NCI-H526 (cell line): ENCODE results near the gene RUVBL1.

ENCODE experiments used
- DNase-seq, 2 experiments: peaks; one replicate each; lab custom pipeline; 2025; lab: John Stamatoyannopoulos, UW

The RUVBL1 gene

DNA sequence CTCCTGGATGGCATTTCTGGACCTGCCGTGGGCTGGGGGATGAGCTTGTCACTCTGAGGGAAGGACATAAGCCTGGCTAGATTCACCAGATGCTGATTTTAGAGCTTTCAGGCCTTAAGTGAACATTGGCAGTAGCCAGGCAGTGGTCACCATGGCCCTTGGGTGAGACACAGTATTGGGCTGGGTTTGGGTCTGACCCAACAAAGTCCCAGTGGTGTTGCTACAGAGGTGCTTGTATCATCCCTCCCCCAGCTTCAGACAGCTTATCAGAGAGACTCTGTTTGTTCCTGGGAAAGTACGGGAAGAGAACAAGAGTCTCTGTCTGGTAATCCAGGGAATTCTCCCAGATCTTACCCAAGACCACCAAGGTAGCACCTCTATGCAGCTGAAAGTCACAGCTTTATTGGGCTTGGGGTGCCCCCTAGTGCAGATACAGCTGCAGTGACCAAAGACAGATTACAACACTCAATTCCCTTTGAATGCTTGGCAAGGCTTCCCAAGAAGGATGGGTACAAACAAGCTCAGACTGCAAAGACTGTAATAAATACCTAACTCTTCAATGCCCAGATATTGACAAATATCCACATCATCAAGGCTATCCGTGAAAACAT, 9.8 kb upstream of the RUVBL1 start:
- DNase-seq = peak; percentile 35 to 72

DNA sequence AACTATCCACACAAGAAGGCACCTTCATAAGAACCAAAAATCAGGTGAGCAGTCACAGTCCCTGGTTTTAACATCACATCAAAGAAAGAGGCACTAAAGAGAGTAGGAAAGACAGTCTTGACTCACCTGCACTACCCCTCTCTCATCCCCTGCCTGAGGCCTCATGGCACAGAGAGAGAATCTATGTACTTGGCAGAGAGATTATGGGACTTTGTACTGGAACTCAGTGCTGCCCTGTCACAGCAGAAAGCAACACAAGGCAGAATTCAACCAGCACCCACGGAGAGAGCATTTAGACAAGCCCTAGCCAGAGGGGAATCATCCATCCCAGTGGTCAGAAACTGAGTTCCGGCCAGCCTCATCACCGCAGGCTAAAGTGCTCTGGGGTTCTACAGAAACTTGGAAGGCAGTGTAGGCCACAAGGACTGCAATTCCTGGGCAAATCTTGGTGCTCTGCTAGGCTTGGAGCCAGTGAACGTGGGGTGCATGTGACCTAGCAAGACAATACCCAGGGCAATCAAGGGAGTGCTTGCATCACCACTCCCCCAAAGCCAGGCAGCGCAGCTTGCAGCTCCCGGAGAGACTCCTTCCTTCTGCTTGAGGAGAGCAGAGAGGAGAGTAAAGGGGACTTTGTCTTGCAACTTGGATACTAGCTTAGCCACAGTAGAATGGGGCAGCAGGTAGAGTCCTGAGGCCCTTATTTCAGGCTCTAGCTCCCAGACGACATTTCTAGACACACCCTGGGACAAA, 8.5 kb upstream of the RUVBL1 start:
- no peak for DNase-seq

- no peak for DNase-seq
Observed at GRCh38 chr3:128128251-128128650, 4.6 kb upstream of the RUVBL1 start.

DNA sequence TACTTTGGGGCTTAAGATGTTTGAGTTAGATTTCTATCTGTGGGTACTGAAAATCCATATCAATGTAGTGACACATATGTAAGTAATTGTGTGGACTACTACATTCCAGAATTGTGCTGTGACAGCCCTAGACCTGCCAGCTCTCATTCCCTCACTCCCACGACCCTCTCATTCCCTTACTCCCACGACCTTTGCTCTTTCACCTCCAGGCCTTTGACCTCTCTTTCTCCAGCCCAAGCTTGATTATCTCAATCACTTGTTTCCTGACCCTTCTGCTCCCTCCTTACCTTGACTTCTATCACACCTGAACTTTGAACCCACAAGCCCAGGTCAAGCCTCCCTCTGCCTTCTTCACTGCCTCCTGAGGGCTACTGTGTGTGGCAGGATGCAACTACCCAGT, 3.6 kb upstream of the RUVBL1 start:
- no peak for DNase-seq

GRCh38 chr3:128123156-128123537, 465 bp downstream of the RUVBL1 start:
- DNase-seq = peak in 1 of 2 experiments; percentile 46

DNA sequence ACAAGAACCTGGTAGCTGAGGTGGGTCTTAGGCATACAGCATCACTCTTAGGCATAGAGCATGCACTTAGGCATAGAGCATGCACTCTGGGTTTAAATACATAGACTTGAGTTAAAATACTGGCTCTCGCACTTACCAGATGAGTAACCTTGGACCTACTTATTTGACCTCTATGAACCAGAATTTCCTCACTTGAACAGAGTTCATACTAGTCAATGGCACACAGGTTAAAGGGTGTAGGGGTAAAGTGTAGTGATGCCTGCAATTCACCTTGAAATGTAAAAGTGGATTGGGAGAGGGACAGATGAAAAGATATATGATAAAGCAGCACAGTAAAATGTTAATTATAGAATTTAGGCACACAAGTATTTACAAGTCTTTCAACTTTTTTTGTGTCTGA, 1.6 kb downstream of the RUVBL1 start:
- no peak for DNase-seq

DNA sequence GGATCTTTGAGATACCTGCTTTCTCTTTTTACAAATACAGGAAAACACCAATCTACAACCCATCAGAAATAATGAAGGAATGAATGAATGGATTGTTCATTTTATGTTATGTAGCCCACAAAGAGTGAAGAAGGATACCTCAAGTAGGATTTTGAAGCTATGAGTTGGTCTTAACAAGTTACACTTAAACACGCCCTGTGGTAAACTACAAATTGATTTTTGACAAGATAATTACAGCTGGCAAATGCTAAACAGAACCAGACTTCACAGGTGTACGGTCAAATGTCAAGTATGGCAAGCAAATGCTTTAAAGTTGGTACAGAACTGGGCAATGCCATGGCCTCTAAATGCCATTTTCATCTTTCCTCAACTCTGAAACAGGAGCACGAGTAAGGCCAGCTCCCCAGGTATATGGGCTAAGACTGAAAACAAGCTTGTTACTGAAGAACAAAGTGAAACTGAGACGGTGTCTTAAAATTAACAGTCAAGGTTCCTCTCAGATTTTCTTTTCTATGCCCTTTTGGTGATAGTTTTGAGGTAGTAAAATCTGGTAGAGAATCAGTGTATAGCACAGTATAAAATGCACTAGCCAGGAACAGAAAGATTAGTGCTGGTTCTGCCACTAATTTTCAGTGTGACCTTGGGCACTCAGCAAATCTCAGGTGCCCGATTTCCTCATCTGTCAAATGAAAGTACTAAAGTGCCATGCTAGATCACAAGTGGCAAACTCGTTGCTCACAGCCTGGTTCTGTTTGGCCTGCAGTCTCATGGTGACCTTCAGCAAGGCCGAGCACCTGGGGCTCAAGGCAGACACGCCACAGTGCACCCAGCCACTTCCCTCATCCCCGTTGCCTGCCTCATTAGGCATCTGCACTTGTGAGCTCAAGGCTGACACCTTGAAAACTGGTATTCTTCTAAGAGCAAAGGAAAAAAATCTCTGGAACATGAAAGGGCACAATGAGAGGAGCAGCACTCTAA, 9.5 kb downstream of the RUVBL1 start:
- no peak for DNase-seq

GRCh38 chr3:128112357-128112968, 11.1 kb downstream of the RUVBL1 start:
- no peak for DNase-seq

DNA sequence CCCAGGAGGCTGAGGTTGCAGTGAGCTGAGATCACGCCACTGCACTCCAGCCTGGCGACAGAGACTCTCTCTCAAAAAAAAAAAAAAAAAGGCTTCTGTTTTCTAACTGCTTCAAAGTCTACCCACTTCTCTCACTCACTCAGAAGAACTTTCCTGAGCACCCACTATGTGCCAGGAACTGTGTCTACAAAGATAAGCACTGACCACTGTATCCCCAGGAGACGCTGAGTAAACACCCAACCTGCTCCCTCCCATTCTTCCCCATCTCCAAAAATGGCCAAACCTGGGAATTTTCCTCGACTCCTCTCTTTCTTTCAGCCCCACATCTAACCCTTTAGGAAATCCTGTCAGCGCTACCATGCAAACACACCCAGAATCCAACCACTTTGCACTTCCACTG, 12.5 kb downstream of the RUVBL1 start:
- DNase-seq = no peak

GRCh38 chr3:128107834-128108233, 15.8 kb downstream of the RUVBL1 start:
- no peak for DNase-seq

DNA sequence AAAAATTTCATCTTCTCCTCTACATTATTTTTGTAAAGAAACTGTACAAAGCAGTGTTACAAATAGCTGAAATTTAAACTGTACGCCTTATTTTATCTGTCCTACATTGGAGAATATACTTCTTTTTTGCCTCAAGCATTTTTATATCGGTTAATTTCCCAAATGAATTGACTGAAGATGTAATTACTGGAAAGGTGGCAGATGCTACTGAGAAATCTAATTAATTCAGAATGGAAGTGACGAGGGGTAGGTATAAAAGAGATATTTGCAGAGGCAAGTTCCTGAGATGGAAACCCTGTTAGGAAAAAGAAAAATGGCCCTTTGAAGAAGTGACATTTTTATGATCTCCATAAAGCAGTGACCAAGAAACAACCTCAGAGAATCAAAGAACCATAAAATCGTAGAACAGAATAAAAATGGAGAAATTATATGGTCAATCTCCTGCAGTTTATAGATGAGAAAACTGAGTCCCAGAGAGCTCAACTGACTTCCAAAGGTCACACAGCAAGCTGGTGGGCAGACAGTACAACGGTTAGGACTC, 20.4 kb downstream of the RUVBL1 start:
- DNase-seq = no peak

DNA sequence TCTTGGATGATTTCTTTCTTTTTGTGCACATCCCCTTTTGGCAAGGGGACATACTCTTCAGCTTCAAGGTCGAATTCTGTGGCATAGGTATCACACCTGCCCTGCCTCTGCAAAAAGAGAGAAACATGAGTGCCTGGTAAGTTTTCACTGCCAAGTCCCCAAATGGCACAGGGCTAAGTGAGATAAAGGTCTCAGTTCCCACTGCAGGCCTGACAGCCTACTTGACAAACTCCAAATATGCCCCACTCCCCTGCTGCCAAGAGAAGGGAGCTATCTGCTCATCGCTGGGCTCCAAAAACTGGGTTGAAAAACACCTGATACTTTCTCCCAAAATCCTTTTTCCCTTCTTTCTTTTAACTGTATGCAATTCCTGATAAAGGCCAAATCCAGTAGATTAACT, 23.0 kb downstream of the RUVBL1 start:
- no peak for DNase-seq

- DNase-seq = no peak
Observed at GRCh38 chr3:128100161-128100560, 23.5 kb downstream of the RUVBL1 start.

GRCh38 chr3:128098234-128098633, 25.4 kb downstream of the RUVBL1 start:
- DNase-seq = no peak

GRCh38 chr3:128095222-128095703, 28.3 kb downstream of the RUVBL1 start:
- peak; percentile 54 to 91 for DNase-seq

DNA sequence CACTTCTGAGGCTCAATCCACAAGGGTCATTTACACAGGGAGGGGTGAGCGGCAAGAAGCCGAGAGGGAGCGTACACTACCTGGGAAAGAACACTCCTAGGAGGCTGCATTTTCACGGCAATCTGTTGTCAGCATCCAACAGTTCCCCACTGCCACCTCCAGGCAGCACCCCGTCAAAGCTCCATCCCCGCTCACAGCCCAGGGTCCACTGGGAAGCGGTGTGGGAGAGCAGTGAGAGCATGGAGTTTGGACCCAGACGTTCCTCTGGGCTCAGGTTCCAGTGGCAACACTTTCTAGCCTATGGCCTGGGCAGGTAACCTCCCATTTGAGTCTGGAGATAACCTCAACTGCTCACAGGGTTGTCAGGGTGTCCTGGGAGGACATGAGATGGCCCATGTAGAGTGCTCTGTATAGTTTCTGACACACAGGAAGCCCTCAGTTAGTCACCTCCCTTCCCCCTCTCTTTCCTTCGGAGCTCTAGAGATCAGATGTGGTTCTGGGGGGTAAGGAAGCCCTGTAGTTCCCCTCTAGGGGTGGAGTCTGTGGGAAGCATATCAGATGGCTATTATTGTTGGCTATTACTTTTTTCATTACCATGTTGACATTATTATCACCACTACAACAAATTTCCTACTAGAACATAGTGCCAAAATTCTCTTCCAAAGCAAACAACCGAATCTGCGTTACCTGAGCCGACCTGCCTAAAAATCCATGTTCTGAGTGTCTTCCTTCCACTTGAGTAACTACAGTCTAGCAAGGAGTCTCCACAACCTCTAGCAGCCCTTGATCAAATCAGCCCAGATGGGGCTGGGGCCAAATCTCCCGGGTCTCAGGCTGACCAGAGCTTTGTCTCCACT, 29.1 kb downstream of the RUVBL1 start:
- DNase-seq = no peak

DNA sequence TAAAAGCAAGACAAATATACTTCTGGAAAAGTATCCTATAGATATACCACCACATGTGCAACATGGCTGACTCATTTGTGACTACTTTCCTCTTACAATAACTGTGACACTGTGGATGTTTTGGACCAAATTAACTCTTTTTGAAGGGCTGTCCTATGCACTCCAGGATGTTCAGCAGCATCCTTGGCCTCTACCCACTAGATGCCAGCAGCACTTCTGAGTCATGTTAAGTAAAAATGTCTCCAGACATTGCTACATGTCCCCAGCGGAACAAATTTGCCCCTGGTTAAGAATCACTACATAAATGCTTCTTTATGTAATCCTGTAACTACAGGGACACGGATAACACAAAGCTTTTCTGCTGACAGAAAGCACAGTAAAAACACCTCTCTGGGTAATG, 32.0 kb downstream of the RUVBL1 start:
- DNase-seq = no peak

DNA sequence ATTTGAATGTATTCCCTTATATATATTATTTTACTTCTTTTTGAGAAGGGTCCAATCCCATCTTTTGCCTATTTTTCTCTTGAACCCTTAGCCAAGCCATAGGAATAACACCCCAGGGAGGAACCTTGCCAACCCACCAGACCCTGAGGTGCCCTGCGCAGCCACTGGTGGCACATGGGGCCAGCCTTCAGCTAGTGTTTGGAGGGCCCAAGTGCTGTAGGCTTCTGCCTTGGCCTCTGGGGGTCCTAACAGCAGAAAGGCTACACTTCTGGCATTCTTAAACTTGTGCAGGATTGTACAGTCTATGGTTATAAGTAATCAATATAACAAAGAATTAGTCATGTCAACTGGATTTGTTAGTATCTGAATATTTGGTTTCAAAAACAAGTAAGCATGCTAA, 34.5 kb downstream of the RUVBL1 start:
- DNase-seq = peak in 1 of 2 experiments; percentile 19

GRCh38 chr3:128084675-128085021, 39.0 kb downstream of the RUVBL1 start:
- DNase-seq = no peak

DNA sequence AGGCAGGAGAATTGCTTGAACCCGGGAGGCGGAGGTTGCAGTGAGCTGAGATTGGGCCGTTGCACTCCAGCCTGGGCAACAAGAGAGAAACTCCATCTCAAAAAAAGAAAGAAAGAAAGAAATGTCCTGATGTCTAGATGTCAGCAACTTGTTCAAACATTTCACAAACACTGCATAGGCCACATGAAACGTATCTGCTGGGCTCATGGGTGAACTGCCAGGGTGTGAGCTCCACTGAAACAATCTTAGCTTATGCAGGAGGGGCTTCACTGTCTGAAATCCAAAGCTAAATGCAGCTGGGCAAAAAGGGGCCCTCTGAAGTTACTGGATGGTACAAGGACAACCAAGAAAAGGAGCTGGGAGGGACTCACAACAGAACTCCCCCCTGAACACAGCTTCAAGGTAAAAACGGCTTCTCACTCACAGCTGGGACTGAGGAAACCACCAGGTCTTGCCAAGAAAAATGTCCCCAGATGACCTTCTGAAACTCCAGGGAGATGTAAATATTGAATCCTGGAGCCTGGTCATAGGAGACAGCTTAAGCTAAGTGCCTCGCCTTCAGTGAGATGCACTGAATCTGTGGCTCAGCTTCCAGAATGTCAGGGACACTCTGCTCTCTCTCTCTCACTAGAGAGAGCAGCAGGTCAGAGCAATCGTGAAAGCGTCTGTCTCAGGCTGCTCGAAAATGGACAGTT, 39.5 kb downstream of the RUVBL1 start:
- no peak for DNase-seq
